ENCODE measurements around the gene PDE6D.

DNA sequence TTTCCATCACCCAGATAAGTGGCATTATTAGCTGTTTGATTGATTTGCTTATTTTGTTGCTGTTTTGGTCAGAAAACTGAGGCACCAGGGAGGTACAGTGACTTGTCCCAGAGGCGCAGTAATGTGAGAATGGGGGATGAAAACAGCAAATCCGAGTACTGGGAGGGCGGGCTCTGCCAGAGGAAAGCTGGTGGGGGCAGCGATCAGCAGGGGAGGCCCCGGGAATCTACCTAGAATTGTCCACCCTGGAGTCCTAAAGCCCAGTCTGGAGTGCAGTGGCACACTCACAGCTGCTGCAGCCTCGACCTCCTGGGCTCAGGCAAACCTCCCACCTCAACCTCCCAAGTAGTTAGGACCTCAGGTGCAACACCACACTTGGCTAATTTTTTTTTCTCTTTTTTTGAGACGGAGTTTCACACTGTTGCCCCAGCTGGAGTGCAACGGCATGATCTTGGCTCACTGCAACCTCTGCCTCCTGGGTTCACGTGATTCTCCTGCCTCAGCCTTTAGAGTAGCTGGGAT lies 89.8 kb downstream of the PDE6D start:
- TF ChIP-seq POLR2A (IDR thresholded peaks at IDR 0.05) (no peak), POLR2AphosphoS5 (IDR thresholded peaks at IDR 0.05) (no peak)
